HepG2 (cell line): ENCODE measurements around the gene PRPSAP2. TPM values are rescaled to one million over a fixed set of nuclear protein-coding genes. Genes with fewer than 3 reads are reported as not detected.

Experiments
- ADNP ChIP-seq: sonication (generic); formaldehyde crosslinking; IDR thresholded peaks from 2 replicates; pipeline ENCODE4 v1.4.0; 2020; ENCODE audit warnings: missing genetic modification reagents
- ARID3A ChIP-seq: IDR thresholded peaks from 2 replicates; pipeline ENCODE4 v1.6.1; 2012; ENCODE audit warnings: low read depth, low read length, improper control_type of control experiment
- HHEX ChIP-seq: IDR thresholded peaks from 2 replicates; pipeline ENCODE4 v1.6.1; 2016; ENCODE audit warnings: control low read depth
- HOXD1 ChIP-seq: sonication (generic); formaldehyde crosslinking; IDR thresholded peaks from 2 replicates; pipeline ENCODE4 v1.5.0; 2020; ENCODE audit warnings: missing genetic modification reagents
- NR2F2 ChIP-seq: IDR thresholded peaks from 2 replicates; pipeline ENCODE4 v1.6.1; 2012; ENCODE audit warnings: low read depth, inconsistent platforms, borderline replicate concordance
- RAD21 ChIP-seq: fragments of 450-650 bp; formaldehyde crosslinking; IDR thresholded peaks from 2 replicates; pipeline ENCODE4 v1.5.0; 2020; ENCODE audit warnings: mild to moderate bottlenecking
- SNAPC4 ChIP-seq: sonication (generic); formaldehyde crosslinking; IDR thresholded peaks from 2 replicates; pipeline ENCODE4 v1.4.0; 2020; ENCODE audit warnings: mild to moderate bottlenecking, missing genetic modification reagents
- SPEN ChIP-seq: sonication (generic); formaldehyde crosslinking; IDR thresholded peaks from 2 replicates; pipeline ENCODE4 v1.5.1; 2020; ENCODE audit warnings: low read depth, mild to moderate bottlenecking, missing genetic modification reagents
- TOE1 ChIP-seq: sonication (generic); formaldehyde crosslinking; IDR thresholded peaks from 2 replicates; pipeline ENCODE4 v1.4.0; 2020; ENCODE audit warnings: mild to moderate bottlenecking, missing genetic modification reagents
- ZNF121 ChIP-seq: sonication (generic); formaldehyde crosslinking; IDR thresholded peaks from 2 replicates; pipeline ENCODE4 v1.5.0; 2020; ENCODE audit warnings: mild to moderate bottlenecking, missing genetic modification reagents
- ZNF136 ChIP-seq: sonication (generic); formaldehyde crosslinking; IDR thresholded peaks from 2 replicates; pipeline ENCODE4 v1.8.1; 2022; ENCODE audit warnings: low read depth, mild to moderate bottlenecking, moderate library complexity, missing genetic modification reagents
- ZNF792 ChIP-seq: IDR thresholded peaks from 2 replicates; pipeline ENCODE4 v1.6.1; 2016
- ZNF800 ChIP-seq: sonication (generic); formaldehyde crosslinking; IDR thresholded peaks from 2 replicates; pipeline ENCODE4 v1.4.0; 2020; ENCODE audit warnings: missing genetic modification reagents
- ZSCAN12 ChIP-seq: sonication (generic); formaldehyde crosslinking; IDR thresholded peaks from 2 replicates; pipeline ENCODE4 v1.9.0; 2021; ENCODE audit warnings: mild to moderate bottlenecking, missing genetic modification reagents
- polyA plus RNA-seq, 8 experiments: library from polyadenylated mRNA; depleted of rRNA in 3 of 8; stranded (reverse) in 7 of 8; unstranded in 1 of 8; fragments of >200 nt; fragmentation: Illumina TruSeq in 4 of 8; extraction: Trizol in 4 of 8; gene quantifications; 2 replicates each; pipeline versions ENCODE4 v1.2.1 to v1.2.3, GENCODE V29; 2011 to 2016; ENCODE audit warnings: low read depth in 4 of 8, missing spikeins in 1 of 8, mixed read lengths in 1 of 8; ENCODE audit not compliant: insufficient read depth in 1 of 8
- total RNA-seq, 5 experiments: library from RNA; depleted of rRNA; stranded (reverse); fragments of >200 nt; fragmentation: Illumina TruSeq; extraction: Trizol; gene quantifications; 2 replicates each; pipeline ENCODE4 v1.2.3, GENCODE V29; 2016; ENCODE audit warnings: low read depth in 1 of 5
- TF ChIP-seq, protein P1 (sequence below): IDR thresholded peaks from 2 replicates; pipeline ENCODE4 v1.6.1; 2016; ENCODE audit warnings: mild to moderate bottlenecking, missing biosample characterization, missing genetic modification reagents
- TF ChIP-seq, protein P2 (sequence below): IDR thresholded peaks from 2 replicates; pipeline ENCODE4 v1.6.1; 2016; ENCODE audit warnings: mild to moderate bottlenecking
- TF ChIP-seq, protein P3 (sequence below): sonication (generic); formaldehyde crosslinking; IDR thresholded peaks from 2 replicates; pipeline ENCODE4 v1.8.1; 2022; ENCODE audit warnings: mild to moderate bottlenecking, missing genetic modification reagents
- TF ChIP-seq, protein P4 (sequence below): sonication (generic); formaldehyde crosslinking; IDR thresholded peaks from 2 replicates; pipeline ENCODE4 v1.5.1; 2020; ENCODE audit warnings: mild to moderate bottlenecking, missing genetic modification reagents, moderate library complexity

PRPSAP2 gene
- total and polyA plus RNA-seq, 2 of the 13 experiments (the other 11 are each of a cell fraction or from before 2014, with no cell fraction given), result 34.0 to 58.9 TPM

DNA sequence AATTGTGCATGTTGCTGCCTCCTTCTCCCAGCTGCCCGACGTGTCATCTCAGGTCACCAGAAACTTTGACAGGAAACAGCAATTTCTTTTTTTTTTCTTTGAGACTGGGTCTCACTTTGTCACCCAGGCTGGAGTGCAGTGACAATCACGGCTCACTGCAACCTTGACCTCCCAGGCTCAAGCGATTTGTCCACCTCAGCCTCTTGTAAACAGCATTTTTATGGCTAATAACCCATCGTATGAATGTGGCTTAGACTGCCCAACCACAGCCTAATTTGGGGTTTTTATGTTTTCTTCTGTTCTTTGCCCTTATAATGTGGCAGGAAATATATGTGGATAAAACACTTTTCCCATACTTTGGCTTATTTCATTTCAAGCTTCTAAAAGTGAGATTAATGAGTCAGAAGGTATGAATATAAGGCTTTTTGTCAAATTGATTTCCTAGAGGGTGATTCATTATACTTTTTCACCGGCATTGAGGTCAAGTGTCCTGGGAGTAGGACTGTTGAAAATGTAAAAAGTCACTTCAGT lies 63.0 kb downstream of the PRPSAP2 start (continued):
- TF ChIP-seq ZNF800 (CRISPR knock-in tag), result no peak
- TF ChIP-seq, protein P1, sequence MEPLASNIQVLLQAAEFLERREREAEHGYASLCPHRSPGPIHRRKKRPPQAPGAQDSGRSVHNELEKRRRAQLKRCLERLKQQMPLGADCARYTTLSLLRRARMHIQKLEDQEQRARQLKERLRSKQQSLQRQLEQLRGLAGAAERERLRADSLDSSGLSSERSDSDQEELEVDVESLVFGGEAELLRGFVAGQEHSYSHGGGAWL (CRISPR knock-in tag), result no peak
- TF ChIP-seq ZNF136 (CRISPR knock-in tag), result no peak
- no peak for TF ChIP-seq ZNF121 (CRISPR knock-in tag)
- no peak for TF ChIP-seq TOE1
- TF ChIP-seq ZSCAN12, result no peak
- TF ChIP-seq ADNP (CRISPR knock-in tag), result no peak
- no peak for TF ChIP-seq RAD21 (CRISPR knock-in tag)
- TF ChIP-seq HHEX (CRISPR knock-in tag), result no peak
- TF ChIP-seq HOXD1 (CRISPR knock-in tag), result no peak
- TF ChIP-seq NR2F2, result 0 out of 2 replicates have a peak, but pooled peaks have one; percentile 42
- TF ChIP-seq, protein P2, sequence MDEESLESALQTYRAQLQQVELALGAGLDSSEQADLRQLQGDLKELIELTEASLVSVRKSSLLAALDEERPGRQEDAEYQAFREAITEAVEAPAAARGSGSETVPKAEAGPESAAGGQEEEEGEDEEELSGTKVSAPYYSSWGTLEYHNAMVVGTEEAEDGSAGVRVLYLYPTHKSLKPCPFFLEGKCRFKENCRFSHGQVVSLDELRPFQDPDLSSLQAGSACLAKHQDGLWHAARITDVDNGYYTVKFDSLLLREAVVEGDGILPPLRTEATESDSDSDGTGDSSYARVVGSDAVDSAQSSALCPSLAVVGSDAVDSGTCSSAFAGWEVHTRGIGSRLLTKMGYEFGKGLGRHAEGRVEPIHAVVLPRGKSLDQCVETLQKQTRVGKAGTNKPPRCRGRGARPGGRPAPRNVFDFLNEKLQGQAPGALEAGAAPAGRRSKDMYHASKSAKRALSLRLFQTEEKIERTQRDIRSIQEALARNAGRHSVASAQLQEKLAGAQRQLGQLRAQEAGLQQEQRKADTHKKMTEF (CRISPR knock-in tag), result peak; percentile 44; the same call in 1 of the 2 replicates
- TF ChIP-seq ZNF792, result no peak
- TF ChIP-seq, protein P3, sequence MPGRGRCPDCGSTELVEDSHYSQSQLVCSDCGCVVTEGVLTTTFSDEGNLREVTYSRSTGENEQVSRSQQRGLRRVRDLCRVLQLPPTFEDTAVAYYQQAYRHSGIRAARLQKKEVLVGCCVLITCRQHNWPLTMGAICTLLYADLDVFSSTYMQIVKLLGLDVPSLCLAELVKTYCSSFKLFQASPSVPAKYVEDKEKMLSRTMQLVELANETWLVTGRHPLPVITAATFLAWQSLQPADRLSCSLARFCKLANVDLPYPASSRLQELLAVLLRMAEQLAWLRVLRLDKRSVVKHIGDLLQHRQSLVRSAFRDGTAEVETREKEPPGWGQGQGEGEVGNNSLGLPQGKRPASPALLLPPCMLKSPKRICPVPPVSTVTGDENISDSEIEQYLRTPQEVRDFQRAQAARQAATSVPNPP, result no peak
- TF ChIP-seq, protein P4, sequence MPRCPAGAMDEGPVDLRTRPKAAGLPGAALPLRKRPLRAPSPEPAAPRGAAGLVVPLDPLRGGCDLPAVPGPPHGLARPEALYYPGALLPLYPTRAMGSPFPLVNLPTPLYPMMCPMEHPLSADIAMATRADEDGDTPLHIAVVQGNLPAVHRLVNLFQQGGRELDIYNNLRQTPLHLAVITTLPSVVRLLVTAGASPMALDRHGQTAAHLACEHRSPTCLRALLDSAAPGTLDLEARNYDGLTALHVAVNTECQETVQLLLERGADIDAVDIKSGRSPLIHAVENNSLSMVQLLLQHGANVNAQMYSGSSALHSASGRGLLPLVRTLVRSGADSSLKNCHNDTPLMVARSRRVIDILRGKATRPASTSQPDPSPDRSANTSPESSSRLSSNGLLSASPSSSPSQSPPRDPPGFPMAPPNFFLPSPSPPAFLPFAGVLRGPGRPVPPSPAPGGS, result no peak
- no peak for TF ChIP-seq SNAPC4 (CRISPR knock-in tag)
- TF ChIP-seq SPEN, result no peak
- no peak for TF ChIP-seq ARID3A
